RPMI8226 (cell line): ENCODE data around the gene CD82.
A peak's percentile ranks its signal among the peaks of the same experiment; 100 is the strongest.

Experiments
- DNase-seq: peaks from one replicate; pipeline ENCODE4 v3.0.0-alpha.2; 2015

CD82 gene

DNA sequence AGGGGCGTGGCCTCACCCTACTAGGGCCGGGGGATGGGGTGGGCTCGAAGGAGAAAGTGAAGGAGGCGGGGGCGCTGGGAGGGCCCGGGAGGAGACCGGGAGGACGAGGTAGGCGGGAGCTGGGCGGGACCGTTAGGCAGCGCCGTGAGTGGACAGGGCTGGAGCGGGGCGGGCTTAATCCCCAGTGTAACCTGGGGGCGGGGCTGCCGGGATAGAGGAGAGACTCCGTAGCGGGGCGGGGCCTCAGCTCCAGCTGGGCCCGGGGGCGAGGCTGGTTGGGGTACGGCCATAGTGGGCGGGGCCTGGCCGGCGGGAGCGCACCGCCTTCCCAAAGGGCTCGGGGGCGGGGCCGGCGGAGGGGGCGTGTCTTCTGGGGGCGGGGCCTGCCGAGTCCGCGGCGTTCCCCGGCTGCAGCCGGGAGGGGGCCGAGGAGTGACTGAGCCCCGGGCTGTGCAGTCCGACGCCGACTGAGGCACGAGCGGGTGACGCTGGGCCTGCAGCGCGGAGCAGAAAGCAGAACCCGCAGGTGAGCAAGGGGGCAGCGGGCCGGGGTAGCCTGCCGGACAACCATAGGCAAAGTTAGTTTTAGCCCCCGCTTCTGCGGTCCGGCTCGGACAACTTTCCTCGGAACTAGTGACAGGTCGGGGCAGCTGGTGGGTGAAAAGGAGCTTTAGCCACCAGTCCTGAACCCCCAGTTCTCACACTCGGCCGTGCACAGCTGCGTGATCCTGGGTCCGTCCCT, at the start of gene CD82:
Gene CD82, plus strand, starts transcription at position 453 of the 742 bp plus-strand sequence. CDS start 29,000 bp downstream, outside the sequence.
- peak; percentile 96 for DNase-seq

- no peak for DNase-seq
Observed at GRCh38 chr11:44516688-44517507, 48.6 kb upstream of the CD82 start.

- no peak for DNase-seq
Observed at GRCh38 chr11:44517541-44517940, 47.9 kb upstream of the CD82 start.

GRCh38 chr11:44518968-44519550, 46.4 kb upstream of the CD82 start:
- DNase-seq, result no peak

- no peak for DNase-seq
Observed at GRCh38 chr11:44519989-44520737, 45.3 kb upstream of the CD82 start.

GRCh38 chr11:44521148-44521547, 44.3 kb upstream of the CD82 start:
- DNase-seq, result no peak

DNA sequence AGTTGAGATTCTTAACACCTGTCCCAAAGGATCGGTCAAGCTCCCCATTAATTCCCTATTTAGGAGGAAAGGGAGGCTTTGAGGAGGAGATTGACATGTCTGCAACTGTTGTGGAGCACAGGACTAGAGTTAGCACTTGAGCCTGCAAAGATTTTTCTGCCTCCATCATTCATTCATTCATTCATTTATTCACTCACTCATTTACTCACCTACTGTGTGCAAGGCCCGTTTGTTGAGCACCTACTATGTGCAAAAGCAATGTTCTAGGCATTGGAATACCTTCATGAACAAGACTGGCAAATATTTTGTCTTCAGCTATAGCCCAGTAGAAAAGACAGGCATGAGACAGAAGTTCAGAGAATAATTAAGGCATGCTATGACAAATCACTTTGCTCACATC, 43.2 kb upstream of the CD82 start:
- DNase-seq, result no peak

GRCh38 chr11:44524346-44524745, 41.1 kb upstream of the CD82 start:
- no peak for DNase-seq

GRCh38 chr11:44524751-44525201, 40.7 kb upstream of the CD82 start:
- DNase-seq, result no peak

DNA sequence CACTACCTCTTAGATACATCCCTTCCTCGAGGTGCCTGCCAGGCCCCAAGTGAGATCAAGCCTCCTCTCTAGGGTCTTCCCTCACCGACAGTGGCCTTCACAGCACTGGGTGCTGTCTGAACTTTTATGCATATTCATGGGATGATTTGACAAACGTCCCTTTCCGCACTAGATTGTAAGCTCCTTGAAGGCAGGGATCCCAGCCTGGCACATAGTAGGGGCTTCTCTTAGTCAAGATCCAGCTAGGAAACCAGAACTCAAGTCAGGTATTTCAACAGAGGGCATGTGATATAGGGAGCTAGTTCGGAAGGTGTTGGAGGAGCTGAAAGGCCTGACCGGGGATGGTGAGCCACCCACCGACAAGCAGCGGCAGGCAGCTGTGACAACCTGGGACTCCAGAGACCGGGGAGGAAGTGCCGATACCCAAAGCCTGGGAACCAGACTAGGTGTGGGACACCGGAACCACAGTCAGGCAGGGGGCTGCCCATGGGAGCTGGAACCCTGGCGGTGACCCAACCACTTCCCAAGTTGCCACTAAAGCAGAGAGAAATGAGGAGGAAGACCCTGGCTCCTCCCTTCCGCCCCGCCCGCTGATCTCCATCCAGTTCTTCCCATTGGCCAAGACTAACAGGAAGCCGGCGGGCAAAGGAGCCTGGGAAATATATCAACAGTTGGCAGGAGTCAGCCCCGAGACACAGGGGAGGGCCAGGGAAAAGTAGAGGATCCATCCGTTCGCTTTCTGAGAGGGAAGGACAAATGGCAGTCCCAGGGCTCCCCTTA, 39.8 kb upstream of the CD82 start:
- DNase-seq, result no peak

GRCh38 chr11:44526438-44526837, 39.0 kb upstream of the CD82 start:
- DNase-seq, result no peak

GRCh38 chr11:44527476-44527875, 38.0 kb upstream of the CD82 start:
- DNase-seq, result no peak

GRCh38 chr11:44528103-44528502, 37.4 kb upstream of the CD82 start:
- DNase-seq, result no peak

- DNase-seq, result no peak
Observed at GRCh38 chr11:44528581-44528980, 36.9 kb upstream of the CD82 start.

- no peak for DNase-seq
Observed at GRCh38 chr11:44529895-44530412, 35.5 kb upstream of the CD82 start.

DNA sequence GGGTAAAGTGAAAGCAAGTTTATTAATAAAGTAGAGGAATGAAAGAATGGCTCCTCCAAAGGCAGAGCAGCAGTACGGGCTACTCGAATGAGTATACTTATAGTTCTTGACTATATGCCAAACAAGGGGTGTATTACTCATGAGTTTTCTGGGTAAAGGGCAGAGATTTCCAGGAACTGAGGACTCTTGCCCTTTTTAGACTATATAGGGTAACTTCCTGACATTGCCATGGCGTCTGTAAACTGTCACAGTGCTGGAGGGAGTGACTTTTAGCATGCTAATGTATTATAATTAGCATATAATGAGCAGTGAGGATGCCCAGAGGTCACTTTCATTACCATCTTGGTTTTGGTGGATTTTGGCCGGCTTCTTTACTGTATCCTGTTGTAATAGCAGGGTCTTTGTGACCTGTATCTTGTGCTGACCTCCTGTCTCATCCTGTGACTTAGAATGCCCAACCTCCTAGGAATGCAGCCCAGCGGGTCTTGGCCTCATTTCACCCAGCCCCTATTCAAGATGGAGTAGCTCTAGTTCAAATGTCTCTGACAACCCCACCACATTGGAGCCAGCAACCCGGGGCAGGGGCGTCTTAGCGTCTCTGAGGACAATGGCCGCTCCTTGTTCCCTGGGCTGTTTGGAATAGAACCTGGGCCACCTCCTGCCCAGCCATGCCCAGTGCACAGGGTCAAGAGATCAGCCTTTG, 34.9 kb upstream of the CD82 start:
- no peak for DNase-seq

GRCh38 chr11:44531116-44531504, 34.4 kb upstream of the CD82 start:
- no peak for DNase-seq

GRCh38 chr11:44531636-44532035, 33.8 kb upstream of the CD82 start:
- DNase-seq, result no peak

- no peak for DNase-seq
Observed at GRCh38 chr11:44532809-44533208, 32.7 kb upstream of the CD82 start.

DNA sequence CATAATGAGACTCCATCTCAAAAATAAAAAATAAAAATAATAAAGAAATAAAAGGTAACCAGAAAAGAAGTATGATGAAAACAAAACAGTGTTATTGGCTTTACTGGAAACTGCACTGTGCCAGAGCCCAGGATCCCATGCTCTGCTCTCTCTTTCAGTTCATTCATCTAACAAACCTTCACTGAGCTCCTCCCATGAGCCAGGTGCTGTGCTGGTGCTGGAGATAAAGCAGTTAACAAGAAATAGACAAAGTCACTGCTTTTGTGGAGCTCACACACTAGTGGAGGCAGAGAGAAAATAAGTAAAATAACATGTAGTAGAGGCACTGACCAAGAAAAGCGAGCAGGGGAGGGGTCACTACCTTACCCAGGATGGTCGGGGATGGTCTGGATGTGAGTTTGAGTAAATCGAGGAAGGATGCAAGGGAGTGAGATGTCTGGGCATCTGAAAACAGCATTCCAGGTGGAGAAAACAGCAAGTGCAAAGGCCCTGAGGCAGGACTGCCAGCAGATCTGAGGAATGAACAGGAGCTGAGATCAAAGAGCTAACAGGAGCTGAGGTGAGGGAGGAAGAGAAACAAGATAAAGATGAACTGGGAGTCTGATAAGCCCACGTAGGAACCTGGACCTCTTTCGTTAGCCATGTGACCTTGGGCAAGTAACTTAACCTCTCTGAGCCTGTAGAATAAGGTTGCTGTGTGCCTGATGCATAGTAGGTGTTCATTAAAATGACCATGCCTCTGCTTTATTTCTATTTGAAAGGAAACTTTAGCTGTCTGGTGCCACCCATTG, 31.3 kb upstream of the CD82 start:
- no peak for DNase-seq
